Sigmoid colon (tissue), 7 donors: Measurements from ENCODE around the gene NOL9. TPM values are rescaled to one million over a fixed set of nuclear protein-coding genes. Genes with fewer than 3 reads are reported as not detected.
"Not testable (repeated sequence)": the region's sequence is repeated elsewhere in the genome, so short reads cannot be mapped to it uniquely, and the experiment has no call there.

Source experiments
- DNase-seq: peaks from one replicate; pipeline ENCODE4 v3.0.0-alpha.2; 2019
- H3K27ac ChIP-seq, 4 donors: fragments of 200-600 bp; sonication (generic); one replicate each; pipeline ENCODE4 v1.5.1; 2016 to 2019; ENCODE audit warnings: mild to moderate bottlenecking in 1 of 4
- H3K27me3 ChIP-seq, 3 donors: fragments of 200-600 bp; sonication (generic); one replicate each; pipeline ENCODE4 v1.5.1; 2019; ENCODE audit warnings: mild to moderate bottlenecking in 1 of 3
- H3K36me3 ChIP-seq, 4 donors: fragments of 200-600 bp; sonication (generic); one replicate each; pipeline ENCODE4 v1.5.1; 2016 to 2019
- H3K4me1 ChIP-seq, 4 donors: fragments of 200-600 bp; sonication (generic); one replicate each; pipeline ENCODE4 v1.5.1; 2017 to 2019
- H3K4me3 ChIP-seq, 4 donors: fragments of 200-600 bp; sonication (generic); one replicate each; pipeline ENCODE4 v1.5.1; 2017 to 2019; ENCODE audit warnings: mild to moderate bottlenecking in 2 of 4, moderate library complexity in 1 of 4
- H3K9me3 ChIP-seq, 4 donors: fragments of 200-600 bp in 3 of 4; sonication (generic) in 3 of 4; one replicate each; pipeline versions ENCODE4 v1.5.1 to v1.6.1; 2013 to 2019
- CTCF ChIP-seq, 4 experiments: fragments of 450-650 bp in 3 of 4; fragments of 200-600 bp in 1 of 4; IDR thresholded peaks; one replicate each; pipeline ENCODE4 v1.5.1; 2016 to 2019; ENCODE audit warnings: antibody characterized with exemption in 4 of 4, mild to moderate bottlenecking in 3 of 4, moderate library complexity in 2 of 4
- EP300 ChIP-seq, 4 donors: sonication (generic); formaldehyde crosslinking; IDR thresholded peaks; one replicate each; pipeline ENCODE4 v1.6.1; 2017; ENCODE audit warnings: antibody characterized with exemption in 4 of 4
- POLR2A ChIP-seq, 2 donors: fragments of 450-650 bp; IDR thresholded peaks; one replicate each; pipeline ENCODE4 v1.6.1; 2016; ENCODE audit warnings: antibody characterized with exemption in 2 of 2, mild to moderate bottlenecking in 2 of 2, moderate library complexity in 2 of 2
- POLR2AphosphoS5 ChIP-seq, 4 donors: sonication (generic); formaldehyde crosslinking; IDR thresholded peaks; one replicate each; pipeline ENCODE4 v1.6.1; 2017; ENCODE audit warnings: antibody characterized with exemption in 4 of 4
- WGBS, 2 donors: extraction: QIAGEN DNeasy Blood & Tissue Kit; methylation state at CpG; one replicate each; pipeline ENCODE4 v1.1.7; 2013; 5-methylcytosine and 5-hydroxymethylcytosine counted together
- intact Hi-C: fragments of 100-400 bp; cut with DNase I; formaldehyde crosslinking; loops from one replicate; pipeline ENCODE4 v1.15.1; 2023
- polyA plus RNA-seq, 3 donors: library from polyadenylated mRNA; stranded (reverse); fragments of 200-250 nt; gene quantifications; one replicate each; pipeline ENCODE4 v1.2.3, GENCODE V29; 2013
- total RNA-seq, 4 donors: library from RNA; depleted of rRNA; stranded (reverse); fragments of >200 nt; gene quantifications; one replicate each; pipeline ENCODE4 v1.1.0, GENCODE V29; 2016
- donor health status: healthy with polysubstance abuse.
- donor health status: Bipolar disorder and iron deficiency.
- donor health status: healthy.

Gene NOL9
- total and polyA plus RNA-seq, 7 donors, result 1.2 to 29.6 (median 17.3) TPM

DNA sequence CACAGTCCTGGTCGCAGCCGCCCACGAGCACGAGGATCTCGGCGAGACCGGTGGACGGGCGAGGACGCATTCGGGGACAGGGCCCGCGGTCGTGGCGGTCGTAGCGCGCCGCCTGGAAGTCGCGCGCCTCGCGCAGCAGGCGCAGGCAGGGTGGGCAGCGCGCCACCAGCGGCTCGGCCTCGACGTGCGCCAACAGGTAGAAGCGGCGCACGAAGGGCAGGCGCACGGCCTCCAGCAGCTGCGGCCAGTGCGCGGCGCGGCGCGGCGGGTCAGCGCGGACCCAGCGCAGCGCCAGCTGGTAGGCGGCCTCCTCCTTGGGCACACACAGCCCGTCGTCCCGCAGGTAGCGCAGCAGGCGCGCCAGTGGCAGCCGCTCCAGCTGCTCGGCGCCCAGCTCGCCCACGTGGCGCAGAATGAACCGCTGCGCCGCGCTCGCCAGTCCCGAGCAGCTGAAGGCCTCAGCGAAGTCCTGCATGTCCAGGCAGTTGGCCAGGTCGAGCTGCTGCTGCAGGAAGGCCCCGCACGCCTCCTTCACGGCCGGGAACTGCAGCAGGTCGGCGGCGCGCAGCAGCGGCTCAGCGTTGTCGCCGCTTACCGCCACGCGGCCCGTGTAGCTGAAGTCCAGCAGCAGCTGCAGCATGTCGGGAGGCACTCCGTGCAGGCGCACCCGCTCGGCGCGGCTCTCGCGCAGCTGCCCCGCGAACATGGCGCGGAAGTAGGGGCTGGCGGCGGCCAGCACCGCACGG is 47.8 kb upstream of the NOL9 start:
- no peaks in the 10 kb centered on the region for H3K9me3 ChIP-seq
- peaks cover 8 to 25% (median 21%) of the 10 kb centered on the region in 4 donors for H3K36me3 ChIP-seq
- intact Hi-C loops, result loop anchor here (2.0 kb wide), 1 partner anchor 21 kb away; no protein-coding TSS in a partner anchor
- WGBS, 2 donors, result 0% methylated on average over 103 of the region's 103 CpGs
- H3K27me3 ChIP-seq, result no peaks in the 10 kb centered on the region
- DNase-seq, result peak; percentile 82
- TF ChIP-seq EP300 (IDR thresholded peaks at IDR 0.05) (no peak), POLR2A (IDR thresholded peaks at IDR 0.05) (no peak), CTCF (IDR thresholded peaks at IDR 0.05) (no peak), POLR2AphosphoS5 (IDR thresholded peaks at IDR 0.05) (no peak)
- peaks cover 0 to 66% (median 58%) of the 10 kb centered on the region in 4 donors for H3K4me1 ChIP-seq
- H3K4me3 ChIP-seq, result peak overlapping the region; percentile 77 to 96 (median 89)
- peak overlapping the region; percentile 97 to 99 (median 98) for H3K27ac ChIP-seq

DNA sequence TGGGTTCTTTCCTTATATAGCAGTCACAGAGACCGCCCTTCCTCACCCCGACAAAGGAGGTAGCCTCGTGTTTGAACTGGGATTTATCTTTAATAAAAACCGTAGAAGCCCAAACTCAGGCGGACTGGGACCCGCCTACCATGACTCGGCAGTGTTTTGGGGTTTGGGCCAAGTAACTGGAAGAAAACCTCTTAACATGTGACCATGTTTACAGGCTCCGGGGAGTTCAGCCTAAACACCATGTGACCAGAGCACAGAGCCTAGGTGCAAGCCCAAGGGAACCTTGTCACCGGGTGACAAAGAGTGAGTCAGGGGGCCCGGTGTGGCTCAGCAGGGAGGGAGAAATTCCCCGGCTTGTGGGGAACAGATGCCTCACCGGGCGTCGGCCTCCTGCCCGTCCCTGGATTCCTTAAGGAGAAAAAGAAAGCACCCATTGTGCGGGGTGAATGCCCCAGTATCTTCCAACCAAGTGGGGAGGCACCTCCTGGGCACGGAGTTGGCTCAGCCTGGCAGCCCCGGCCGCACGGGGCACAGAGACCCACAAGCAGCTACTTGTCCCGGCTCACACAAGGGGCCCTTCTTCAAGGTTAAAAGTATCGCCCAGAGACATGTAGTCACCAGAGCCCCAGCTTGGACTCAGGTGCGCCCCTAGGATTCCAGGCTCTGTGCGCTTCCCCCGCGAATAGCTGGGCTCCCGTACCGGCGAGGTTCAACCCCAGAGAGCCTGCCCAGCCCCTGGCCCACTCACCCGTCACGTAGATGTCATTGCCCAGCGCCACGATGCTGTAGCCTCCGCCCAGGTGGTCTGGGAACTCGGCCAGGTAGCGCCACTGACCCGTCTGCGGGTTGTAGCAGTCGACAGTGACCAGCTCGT is 47.0 kb upstream of the NOL9 start:
- Histone ChIP-seq H3K27me3 (no peaks in the 10 kb centered on the region), H3K36me3 (peaks cover 14 to 33% (median 28%) of the 10 kb centered on the region in 4 donors), H3K4me3 (peak overlapping the region; percentile 77 to 96 (median 89)), H3K4me1 (peaks cover 0 to 71% (median 65%) of the 10 kb centered on the region in 4 donors), H3K9me3 (no peaks in the 10 kb centered on the region), H3K27ac (peak overlapping the region; percentile 97 to 99 (median 98))
- 0% methylated on average over 40 of the region's 40 CpGs for WGBS, 2 donors
- TF ChIP-seq POLR2AphosphoS5 (IDR thresholded peaks at IDR 0.05) (peak; percentile 66 to 92 (median 76)), EP300 (IDR thresholded peaks at IDR 0.05) (peak in 1 of 4 donors; percentile 64), POLR2A (IDR thresholded peaks at IDR 0.05) (peak; percentile 35 to 56), CTCF (IDR thresholded peaks at IDR 0.05) (no peak)
- peak; percentile 94 for DNase-seq
- intact Hi-C loops, result loop anchor here (2.0 kb wide), 1 partner anchor 20 kb away; no protein-coding TSS in a partner anchor

- Histone ChIP-seq H3K27me3 (no peaks in the 10 kb centered on the region), H3K4me3 (peak overlapping the region; percentile 77 to 96 (median 89)), H3K4me1 (peaks cover 0 to 75% (median 70%) of the 10 kb centered on the region in 4 donors), H3K36me3 (peaks cover 20 to 40% (median 33%) of the 10 kb centered on the region in 4 donors), H3K9me3 (no peaks in the 10 kb centered on the region), H3K27ac (peak overlapping the region; percentile 97 to 99 (median 98))
- WGBS, 2 donors, result 19% methylated on average over 10 of the region's 10 CpGs
- no peak for TF ChIP-seq POLR2AphosphoS5 (IDR thresholded peaks at IDR 0.05)
- no peak for TF ChIP-seq POLR2A (IDR thresholded peaks at IDR 0.05)
- DNase-seq, result no peak
- intact Hi-C loops, result loop anchor here (2.0 kb wide), 1 partner anchor 20 kb away; no protein-coding TSS in a partner anchor
These were observed 46.2 kb upstream of the NOL9 start for GRCh38 chr1:6600410-6601048.

DNA sequence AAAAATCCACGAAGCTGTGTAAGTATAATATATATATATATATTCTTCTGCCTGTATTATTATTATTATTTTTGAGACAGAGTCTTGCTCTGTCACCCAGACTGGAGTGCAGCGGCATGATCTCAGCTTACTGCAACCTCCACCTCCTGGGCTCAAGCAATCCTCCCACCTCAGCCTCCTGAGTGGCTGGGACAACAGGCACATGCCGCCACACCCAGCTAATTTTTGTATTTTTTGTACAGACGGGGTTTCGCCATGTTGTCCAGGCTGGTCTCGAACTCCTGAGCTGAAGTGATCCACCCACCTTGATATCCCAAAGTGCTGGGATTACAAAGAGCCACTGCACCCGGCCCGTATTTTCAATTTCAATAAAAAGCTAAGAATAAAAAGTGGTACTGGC is 45.7 kb upstream of the NOL9 start:
- intact Hi-C loops, result loop anchor here (2.0 to 5.0 kb wide), 3 partner anchors 19 to 43 kb away; partner anchors contain the start of gene TAS1R1
- H3K27me3 ChIP-seq, DNase-seq, H3K9me3 ChIP-seq: not testable (repeated sequence)
- peak overlapping the region; percentile 77 to 96 (median 89) for H3K4me3 ChIP-seq
- peaks cover 0 to 71% (median 67%) of the 10 kb centered on the region in 4 donors for H3K4me1 ChIP-seq
- peaks cover 25 to 46% (median 38%) of the 10 kb centered on the region in 4 donors for H3K36me3 ChIP-seq
- H3K27ac ChIP-seq, result peak overlapping the region; percentile 97 to 99 (median 98)
- 50 to 68% methylated on average over 8 of the region's 8 CpGs for WGBS, 2 donors
